HCT116 (cell line): ENCODE results near the gene BPIFB6.

Source experiments
- EGR1 ChIP-seq: IDR thresholded peaks from 2 replicates; pipeline ENCODE4 v1.6.1; 2012; ENCODE audit warnings: low read depth
- EZH2 ChIP-seq: fragments of 200-600 bp; sonication (generic); IDR thresholded peaks from 2 replicates; pipeline ENCODE4 v1.6.1; 2017; ENCODE audit warnings: antibody characterized with exemption, mixed run types
- EZH2phosphoT487 ChIP-seq: fragments of 200-600 bp; IDR thresholded peaks from 2 replicates; pipeline ENCODE4 v1.6.1; 2018; ENCODE audit warnings: antibody characterized with exemption, borderline replicate concordance
- JUND ChIP-seq: IDR thresholded peaks from 2 replicates; pipeline ENCODE4 v1.6.1; 2012
- POLR2A ChIP-seq: IDR thresholded peaks from 2 replicates; pipeline ENCODE4 v1.7.0; 2011; ENCODE audit warnings: borderline replicate concordance; ENCODE audit not compliant: insufficient read depth, insufficient read length; ENCODE audit errors: extremely low read depth
- POLR2AphosphoS5 ChIP-seq: IDR thresholded peaks from 2 replicates; pipeline ENCODE4 v1.6.1; 2011; ENCODE audit warnings: mild to moderate bottlenecking, low read depth, low read length, moderate library complexity
- RAD21 ChIP-seq: IDR thresholded peaks from 2 replicates; pipeline ENCODE4 v1.6.1; 2012; ENCODE audit warnings: low read depth, mild to moderate bottlenecking
- ZFX ChIP-seq: fragments of 450-650 bp; IDR thresholded peaks from 2 replicates; pipeline ENCODE4 v1.6.1; 2017
- ZNF274 ChIP-seq: fragments of 200-500 bp; sonication (Bioruptor generic); IDR thresholded peaks from 2 replicates; pipeline ENCODE4 v1.6.1; 2014; ENCODE audit warnings: mild to moderate bottlenecking, low read depth, low read length, inconsistent platforms
- TF ChIP-seq, protein P1 (sequence below), 3 experiments: fragments of 200-600 bp in 1 of 3; sonication (generic) in 1 of 3; IDR thresholded peaks in 2 of 3; conservative IDR thresholded peaks in 1 of 3; 2 replicates each; pipeline ENCODE4 v1.5.1; 2012 to 2017; ENCODE audit warnings: low read depth in 2 of 3, low read length in 2 of 3, antibody characterized with exemption in 1 of 3, borderline replicate concordance in 1 of 3, control low read depth in 1 of 3, mild to moderate bottlenecking in 1 of 3, mixed read lengths in 1 of 3, mixed run types in 1 of 3, moderate library complexity in 1 of 3; ENCODE audit not compliant: insufficient read depth in 1 of 3
- TF ChIP-seq, protein P2 (sequence below): IDR thresholded peaks from 2 replicates; pipeline ENCODE4 v1.6.1; 2012
- TF ChIP-seq, protein P3 (sequence below): IDR thresholded peaks from 2 replicates; pipeline ENCODE4 v1.6.1; 2011; ENCODE audit warnings: mild to moderate bottlenecking, low read length, moderate library complexity; ENCODE audit not compliant: insufficient replicate concordance; ENCODE audit errors: extremely low read depth
- TF ChIP-seq, protein P4 (sequence below): IDR thresholded peaks from 2 replicates; pipeline ENCODE4 v1.6.1; 2012; ENCODE audit warnings: low read depth

DNA sequence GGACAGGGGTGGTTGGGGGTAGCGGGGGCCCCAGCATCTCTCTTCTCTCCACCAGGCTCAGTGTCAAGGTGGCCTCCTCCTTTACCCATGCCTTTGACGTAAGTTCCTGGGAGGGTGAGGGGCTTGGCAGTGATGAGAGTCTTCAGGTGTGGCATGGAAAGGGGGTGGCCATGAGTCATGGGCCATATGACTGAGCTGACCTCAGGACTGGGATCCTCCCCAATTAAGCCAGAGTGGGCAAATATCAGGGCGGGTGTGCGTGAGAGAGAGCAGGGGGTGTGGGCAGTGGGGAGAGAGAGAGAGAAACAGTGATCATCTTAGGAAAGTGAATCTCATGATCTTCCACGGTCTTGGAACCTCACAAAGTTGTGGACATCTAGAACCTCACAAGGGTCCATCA is 39.8 kb downstream of the BPIFB6 start:
- TF ChIP-seq, protein P1, sequence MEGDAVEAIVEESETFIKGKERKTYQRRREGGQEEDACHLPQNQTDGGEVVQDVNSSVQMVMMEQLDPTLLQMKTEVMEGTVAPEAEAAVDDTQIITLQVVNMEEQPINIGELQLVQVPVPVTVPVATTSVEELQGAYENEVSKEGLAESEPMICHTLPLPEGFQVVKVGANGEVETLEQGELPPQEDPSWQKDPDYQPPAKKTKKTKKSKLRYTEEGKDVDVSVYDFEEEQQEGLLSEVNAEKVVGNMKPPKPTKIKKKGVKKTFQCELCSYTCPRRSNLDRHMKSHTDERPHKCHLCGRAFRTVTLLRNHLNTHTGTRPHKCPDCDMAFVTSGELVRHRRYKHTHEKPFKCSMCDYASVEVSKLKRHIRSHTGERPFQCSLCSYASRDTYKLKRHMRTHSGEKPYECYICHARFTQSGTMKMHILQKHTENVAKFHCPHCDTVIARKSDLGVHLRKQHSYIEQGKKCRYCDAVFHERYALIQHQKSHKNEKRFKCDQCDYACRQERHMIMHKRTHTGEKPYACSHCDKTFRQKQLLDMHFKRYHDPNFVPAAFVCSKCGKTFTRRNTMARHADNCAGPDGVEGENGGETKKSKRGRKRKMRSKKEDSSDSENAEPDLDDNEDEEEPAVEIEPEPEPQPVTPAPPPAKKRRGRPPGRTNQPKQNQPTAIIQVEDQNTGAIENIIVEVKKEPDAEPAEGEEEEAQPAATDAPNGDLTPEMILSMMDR (IDR thresholded peaks at IDR 0.05 in 2 of 3, conservative IDR thresholded peaks at IDR 0.05 in 1 of 3; ENCODE audit: borderline replicate concordance in 1 of 3, insufficient read depth in 1 of 3, low read depth in 2 of 3, low read length in 2 of 3) = no peak
- no peak for TF ChIP-seq EZH2phosphoT487
- TF ChIP-seq POLR2A = no peak
- no peak for TF ChIP-seq POLR2AphosphoS5
- TF ChIP-seq ZNF274 = no peak
- no peak for TF ChIP-seq EGR1
- TF ChIP-seq EZH2 = no peak
- TF ChIP-seq ZFX = no peak
- no peak for TF ChIP-seq JUND
- TF ChIP-seq, protein P2, sequence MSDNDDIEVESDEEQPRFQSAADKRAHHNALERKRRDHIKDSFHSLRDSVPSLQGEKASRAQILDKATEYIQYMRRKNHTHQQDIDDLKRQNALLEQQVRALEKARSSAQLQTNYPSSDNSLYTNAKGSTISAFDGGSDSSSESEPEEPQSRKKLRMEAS = no peak
- TF ChIP-seq, protein P3, sequence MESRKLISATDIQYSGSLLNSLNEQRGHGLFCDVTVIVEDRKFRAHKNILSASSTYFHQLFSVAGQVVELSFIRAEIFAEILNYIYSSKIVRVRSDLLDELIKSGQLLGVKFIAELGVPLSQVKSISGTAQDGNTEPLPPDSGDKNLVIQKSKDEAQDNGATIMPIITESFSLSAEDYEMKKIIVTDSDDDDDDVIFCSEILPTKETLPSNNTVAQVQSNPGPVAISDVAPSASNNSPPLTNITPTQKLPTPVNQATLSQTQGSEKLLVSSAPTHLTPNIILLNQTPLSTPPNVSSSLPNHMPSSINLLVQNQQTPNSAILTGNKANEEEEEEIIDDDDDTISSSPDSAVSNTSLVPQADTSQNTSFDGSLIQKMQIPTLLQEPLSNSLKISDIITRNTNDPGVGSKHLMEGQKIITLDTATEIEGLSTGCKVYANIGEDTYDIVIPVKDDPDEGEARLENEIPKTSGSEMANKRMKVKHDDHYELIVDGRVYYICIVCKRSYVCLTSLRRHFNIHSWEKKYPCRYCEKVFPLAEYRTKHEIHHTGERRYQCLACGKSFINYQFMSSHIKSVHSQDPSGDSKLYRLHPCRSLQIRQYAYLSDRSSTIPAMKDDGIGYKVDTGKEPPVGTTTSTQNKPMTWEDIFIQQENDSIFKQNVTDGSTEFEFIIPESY = no peak
- no peak for TF ChIP-seq RAD21
- TF ChIP-seq, protein P4, sequence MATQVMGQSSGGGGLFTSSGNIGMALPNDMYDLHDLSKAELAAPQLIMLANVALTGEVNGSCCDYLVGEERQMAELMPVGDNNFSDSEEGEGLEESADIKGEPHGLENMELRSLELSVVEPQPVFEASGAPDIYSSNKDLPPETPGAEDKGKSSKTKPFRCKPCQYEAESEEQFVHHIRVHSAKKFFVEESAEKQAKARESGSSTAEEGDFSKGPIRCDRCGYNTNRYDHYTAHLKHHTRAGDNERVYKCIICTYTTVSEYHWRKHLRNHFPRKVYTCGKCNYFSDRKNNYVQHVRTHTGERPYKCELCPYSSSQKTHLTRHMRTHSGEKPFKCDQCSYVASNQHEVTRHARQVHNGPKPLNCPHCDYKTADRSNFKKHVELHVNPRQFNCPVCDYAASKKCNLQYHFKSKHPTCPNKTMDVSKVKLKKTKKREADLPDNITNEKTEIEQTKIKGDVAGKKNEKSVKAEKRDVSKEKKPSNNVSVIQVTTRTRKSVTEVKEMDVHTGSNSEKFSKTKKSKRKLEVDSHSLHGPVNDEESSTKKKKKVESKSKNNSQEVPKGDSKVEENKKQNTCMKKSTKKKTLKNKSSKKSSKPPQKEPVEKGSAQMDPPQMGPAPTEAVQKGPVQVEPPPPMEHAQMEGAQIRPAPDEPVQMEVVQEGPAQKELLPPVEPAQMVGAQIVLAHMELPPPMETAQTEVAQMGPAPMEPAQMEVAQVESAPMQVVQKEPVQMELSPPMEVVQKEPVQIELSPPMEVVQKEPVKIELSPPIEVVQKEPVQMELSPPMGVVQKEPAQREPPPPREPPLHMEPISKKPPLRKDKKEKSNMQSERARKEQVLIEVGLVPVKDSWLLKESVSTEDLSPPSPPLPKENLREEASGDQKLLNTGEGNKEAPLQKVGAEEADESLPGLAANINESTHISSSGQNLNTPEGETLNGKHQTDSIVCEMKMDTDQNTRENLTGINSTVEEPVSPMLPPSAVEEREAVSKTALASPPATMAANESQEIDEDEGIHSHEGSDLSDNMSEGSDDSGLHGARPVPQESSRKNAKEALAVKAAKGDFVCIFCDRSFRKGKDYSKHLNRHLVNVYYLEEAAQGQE = no peak
